ENCODE data around the gene PRUNE2. TPM values are rescaled to one million over a fixed set of nuclear protein-coding genes. Genes with fewer than 3 reads are reported as not detected.

The PRUNE2 gene
- total and polyA plus RNA-seq, 9 of the 15 experiments (the other 6 are each of a cell fraction or from before 2014, with no cell fraction given), result 0.05 to 0.45 (median 0.18) TPM; not detected in 1

- no peak for TF ChIP-seq NR3C1 (CRISPR knock-in tag; IDR thresholded peaks at IDR 0.05)
- no peak for TF ChIP-seq ZNF253 (CRISPR knock-in tag; conservative IDR thresholded peaks at IDR 0.05)
- TF ChIP-seq ZBTB12 (CRISPR knock-in tag; IDR thresholded peaks at IDR 0.05), result no peak
- no peak for TF ChIP-seq THRAP3 (IDR thresholded peaks at IDR 0.05; ENCODE audit: borderline replicate concordance)
- TF ChIP-seq E4F1 (CRISPR knock-in tag; IDR thresholded peaks at IDR 0.05; ENCODE audit: borderline replicate concordance), result no peak
- no peak for TF ChIP-seq TRIM28 (IDR thresholded peaks at IDR 0.05)
- no peak for TF ChIP-seq KDM5B (IDR thresholded peaks at IDR 0.05; ENCODE audit: insufficient replicate concordance, low read depth, low read length)
- no peak for TF ChIP-seq TCF3 (CRISPR knock-in tag; IDR thresholded peaks at IDR 0.05)
- no peak for TF ChIP-seq ZNF347 (CRISPR knock-in tag; IDR thresholded peaks at IDR 0.05; ENCODE audit: low read depth)
Observed at GRCh38 chr9:76944011-76944410, 38.1 kb upstream of the PRUNE2 start (continued).

Measured in K562 (cell line).